Transverse colon (tissue), 3 donors: ENCODE measurements around the gene CXXC1.
A peak's percentile ranks its signal among the peaks of the same experiment; 100 is the strongest.

Source experiments
- CTCF ChIP-seq, 5 experiments: fragments of 200-600 bp in 3 of 5; fragments of 450-650 bp in 2 of 5; sonication (generic) in 3 of 5; IDR thresholded peaks; 1 replicate in 2 of 5; 2 replicates in 3 of 5; pipeline ENCODE4 v1.5.1; 2016 to 2017; ENCODE audit warnings: antibody characterized with exemption in 5 of 5, inconsistent platforms in 3 of 5, mild to moderate bottlenecking in 2 of 5, moderate library complexity in 1 of 5
- EP300 ChIP-seq: sonication (generic); formaldehyde crosslinking; IDR thresholded peaks from one replicate; pipeline ENCODE4 v1.6.1; 2017; ENCODE audit warnings: antibody characterized with exemption, low read depth
- POLR2A ChIP-seq: fragments of 450-650 bp; IDR thresholded peaks from one replicate; pipeline ENCODE4 v1.6.1; 2016; ENCODE audit warnings: antibody characterized with exemption, mild to moderate bottlenecking, moderate library complexity

- TF ChIP-seq CTCF (IDR thresholded peaks at IDR 0.05): no peak
- no peak for TF ChIP-seq EP300
- TF ChIP-seq POLR2A: peak; percentile 20
Measured at GRCh38 chr18:50266248-50266704, 21.2 kb downstream of the CXXC1 start, which contains the start of gene CFAP53.
